ENCODE data around the gene BFAR.

BFAR gene

GRCh38 chr16:14608604-14609003 is 24.1 kb upstream of the BFAR start:
- TF ChIP-seq CTCF (IDR thresholded peaks at IDR 0.05): no peak

DNA sequence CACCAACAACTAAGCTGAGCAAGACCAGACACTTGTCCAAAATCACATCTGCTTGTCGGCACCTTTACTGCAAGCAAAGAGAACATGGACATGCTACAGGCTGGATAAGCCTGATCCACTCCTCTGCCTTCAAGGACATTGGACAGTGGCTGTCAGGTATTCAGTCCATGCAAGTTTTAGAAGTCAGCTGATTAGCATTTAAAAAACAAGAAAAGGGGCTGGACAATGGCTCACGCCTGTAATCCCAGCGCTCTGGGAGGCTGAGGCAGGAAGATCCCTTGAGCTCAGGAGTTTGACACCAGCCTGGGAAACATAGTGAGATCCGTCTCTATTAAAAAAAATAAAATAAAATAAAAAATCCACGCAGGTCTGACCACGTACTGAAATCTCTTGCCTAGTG is 23.0 kb upstream of the BFAR start:
- no peak for TF ChIP-seq CTCF (IDR thresholded peaks at IDR 0.05)

DNA sequence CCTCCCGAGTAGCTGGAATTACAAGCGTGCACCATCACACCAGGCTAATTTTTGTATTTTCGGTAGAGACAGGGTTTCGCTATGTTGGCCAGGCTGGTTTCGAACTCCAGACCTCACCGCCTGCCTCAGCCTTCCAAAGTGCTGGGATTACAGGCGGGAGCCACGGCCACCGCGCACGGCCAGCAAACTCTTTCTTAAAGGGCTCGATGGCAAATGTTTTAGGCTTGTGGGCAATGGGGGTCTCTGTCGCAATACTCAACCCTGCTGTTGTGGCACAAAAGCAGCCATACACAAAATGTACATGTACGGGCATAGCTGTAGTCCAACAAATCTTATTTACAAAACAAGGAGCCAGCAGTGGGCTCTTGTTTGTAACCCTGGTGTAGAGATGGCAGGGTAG is 21.1 kb upstream of the BFAR start:
- TF ChIP-seq CTCF (IDR thresholded peaks at IDR 0.05): no peak

GRCh38 chr16:14613991-14614390 is 18.8 kb upstream of the BFAR start:
- TF ChIP-seq CTCF (IDR thresholded peaks at IDR 0.05): no peak

GRCh38 chr16:14616280-14616679 is 16.5 kb upstream of the BFAR start:
- no peak for TF ChIP-seq CTCF (IDR thresholded peaks at IDR 0.05)

- TF ChIP-seq CTCF (IDR thresholded peaks at IDR 0.05): no peak
Observed at GRCh38 chr16:14618566-14618965, 14.2 kb upstream of the BFAR start.

GRCh38 chr16:14627078-14627477 is 5.7 kb upstream of the BFAR start:
- no peak for TF ChIP-seq CTCF (IDR thresholded peaks at IDR 0.05)

GRCh38 chr16:14628806-14629611 is 3.7 kb upstream of the BFAR start:
- TF ChIP-seq CTCF (IDR thresholded peaks at IDR 0.05): no peak

All from LNCAP (cell line).